ENCODE data around the gene SLC34A2.
A peak's percentile ranks its signal among the peaks of the same experiment; 100 is the strongest.

The SLC34A2 gene

GRCh38 chr4:25662306-25662705 is 6.7 kb downstream of the SLC34A2 start:
- no peak for DNase-seq

GRCh38 chr4:25663781-25664180 is 8.1 kb downstream of the SLC34A2 start:
- peak; percentile 52 for DNase-seq

- no peak for DNase-seq
These were observed 10.5 kb downstream of the SLC34A2 start for GRCh38 chr4:25666031-25666630.

- no peak for DNase-seq
These were observed 12.4 kb downstream of the SLC34A2 start for GRCh38 chr4:25667931-25668557.

GRCh38 chr4:25670991-25671390 is 15.3 kb downstream of the SLC34A2 start:
- DNase-seq: no peak

GRCh38 chr4:25672756-25673155 is 17.1 kb downstream of the SLC34A2 start:
- no peak for DNase-seq

GRCh38 chr4:25674386-25674785 is 18.7 kb downstream of the SLC34A2 start:
- DNase-seq: no peak

GRCh38 chr4:25676221-25676620 is 20.6 kb downstream of the SLC34A2 start:
- DNase-seq: no peak

- DNase-seq: no peak
These were observed 21.5 kb downstream of the SLC34A2 start for GRCh38 chr4:25677157-25677556.

GRCh38 chr4:25677943-25678342 is 22.3 kb downstream of the SLC34A2 start:
- DNase-seq: no peak

GRCh38 chr4:25687773-25688172 is 32.1 kb downstream of the SLC34A2 start:
- no peak for DNase-seq

- DNase-seq: no peak
These were observed 38.8 kb downstream of the SLC34A2 start for GRCh38 chr4:25694466-25694865.

- no peak for DNase-seq
These were observed 40.8 kb downstream of the SLC34A2 start for GRCh38 chr4:25696409-25696808.

GRCh38 chr4:25697516-25697915 is 41.9 kb downstream of the SLC34A2 start:
- no peak for DNase-seq

- no peak for DNase-seq
These were observed 45.0 kb downstream of the SLC34A2 start for GRCh38 chr4:25700661-25701060.

- DNase-seq: no peak
These were observed 47.2 kb downstream of the SLC34A2 start for GRCh38 chr4:25702848-25703247.

- no peak for DNase-seq
These were observed 48.2 kb downstream of the SLC34A2 start for GRCh38 chr4:25703731-25704388.

- no peak for DNase-seq
These were observed 48.9 kb downstream of the SLC34A2 start for GRCh38 chr4:25704516-25704915.

GRCh38 chr4:25710637-25711036 is 55.0 kb downstream of the SLC34A2 start:
- no peak for DNase-seq

- DNase-seq: no peak
These were observed 57.0 kb downstream of the SLC34A2 start for GRCh38 chr4:25712611-25713010.

- DNase-seq: no peak
These were observed 58.2 kb downstream of the SLC34A2 start for GRCh38 chr4:25713812-25714211.

GRCh38 chr4:25722964-25723363 is 67.3 kb downstream of the SLC34A2 start:
- no peak for DNase-seq

- DNase-seq: no peak
These were observed 67.8 kb downstream of the SLC34A2 start for GRCh38 chr4:25723409-25723808.

GRCh38 chr4:25725870-25726269 is 70.2 kb downstream of the SLC34A2 start:
- DNase-seq: no peak

All from NCI-H187 treated with DMSO at 0.1 percent for 48 hours (cell line).